Measurements from ENCODE around the gene PAF1.

PAF1 gene

DNA sequence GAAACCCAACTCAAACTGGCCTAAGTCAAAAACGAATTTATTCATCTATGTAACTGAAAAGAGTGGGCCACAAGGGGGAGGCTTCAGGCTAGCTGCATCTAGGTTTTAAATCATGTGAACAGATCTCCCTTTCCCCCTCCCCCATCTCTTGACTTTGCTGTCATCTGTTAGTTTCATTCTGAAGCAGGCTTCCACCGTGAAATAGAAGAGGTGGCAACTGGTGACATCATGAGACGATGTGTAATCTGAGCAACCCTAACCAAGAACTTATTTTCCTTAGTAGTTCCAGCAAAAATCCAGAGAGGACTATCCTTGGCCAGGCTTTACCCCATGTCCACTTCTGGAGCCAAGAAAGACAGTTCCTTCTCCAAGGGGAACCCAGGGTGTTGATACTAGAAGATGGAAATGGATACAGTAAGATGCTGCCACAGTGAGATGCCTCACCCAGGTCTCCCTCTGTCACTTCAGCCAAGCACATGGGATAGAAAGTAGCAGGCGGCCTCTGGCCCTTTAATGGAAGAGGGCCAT is 39.3 kb downstream of the PAF1 start:
- TF ChIP-seq POU6F1 (CRISPR knock-in tag; IDR thresholded peaks at IDR 0.05; ENCODE audit: borderline replicate concordance, low read depth) (no peak), CSDC2 (CRISPR knock-in tag; IDR thresholded peaks at IDR 0.05) (no peak), BACH2 (CRISPR knock-in tag; IDR thresholded peaks at IDR 0.05; ENCODE audit: borderline replicate concordance) (no peak), TCF4 (CRISPR knock-in tag; IDR thresholded peaks at IDR 0.05; ENCODE audit: borderline replicate concordance) (no peak), GLIS3 (CRISPR knock-in tag; IDR thresholded peaks at IDR 0.05) (no peak), RARB (CRISPR knock-in tag; IDR thresholded peaks at IDR 0.05) (no peak), PPARA (CRISPR knock-in tag; IDR thresholded peaks at IDR 0.05; ENCODE audit: borderline replicate concordance) (no peak), ESRRG (CRISPR knock-in tag; IDR thresholded peaks at IDR 0.05) (no peak), ZFP3 (CRISPR knock-in tag; IDR thresholded peaks at IDR 0.05) (no peak), ZFP30 (CRISPR knock-in tag; IDR thresholded peaks at IDR 0.05) (no peak), ARNTL (CRISPR knock-in tag; IDR thresholded peaks at IDR 0.05; ENCODE audit: borderline replicate concordance, low read depth) (no peak), OSR1 (CRISPR knock-in tag; IDR thresholded peaks at IDR 0.05) (no peak)
- TF ChIP-seq, protein P1, sequence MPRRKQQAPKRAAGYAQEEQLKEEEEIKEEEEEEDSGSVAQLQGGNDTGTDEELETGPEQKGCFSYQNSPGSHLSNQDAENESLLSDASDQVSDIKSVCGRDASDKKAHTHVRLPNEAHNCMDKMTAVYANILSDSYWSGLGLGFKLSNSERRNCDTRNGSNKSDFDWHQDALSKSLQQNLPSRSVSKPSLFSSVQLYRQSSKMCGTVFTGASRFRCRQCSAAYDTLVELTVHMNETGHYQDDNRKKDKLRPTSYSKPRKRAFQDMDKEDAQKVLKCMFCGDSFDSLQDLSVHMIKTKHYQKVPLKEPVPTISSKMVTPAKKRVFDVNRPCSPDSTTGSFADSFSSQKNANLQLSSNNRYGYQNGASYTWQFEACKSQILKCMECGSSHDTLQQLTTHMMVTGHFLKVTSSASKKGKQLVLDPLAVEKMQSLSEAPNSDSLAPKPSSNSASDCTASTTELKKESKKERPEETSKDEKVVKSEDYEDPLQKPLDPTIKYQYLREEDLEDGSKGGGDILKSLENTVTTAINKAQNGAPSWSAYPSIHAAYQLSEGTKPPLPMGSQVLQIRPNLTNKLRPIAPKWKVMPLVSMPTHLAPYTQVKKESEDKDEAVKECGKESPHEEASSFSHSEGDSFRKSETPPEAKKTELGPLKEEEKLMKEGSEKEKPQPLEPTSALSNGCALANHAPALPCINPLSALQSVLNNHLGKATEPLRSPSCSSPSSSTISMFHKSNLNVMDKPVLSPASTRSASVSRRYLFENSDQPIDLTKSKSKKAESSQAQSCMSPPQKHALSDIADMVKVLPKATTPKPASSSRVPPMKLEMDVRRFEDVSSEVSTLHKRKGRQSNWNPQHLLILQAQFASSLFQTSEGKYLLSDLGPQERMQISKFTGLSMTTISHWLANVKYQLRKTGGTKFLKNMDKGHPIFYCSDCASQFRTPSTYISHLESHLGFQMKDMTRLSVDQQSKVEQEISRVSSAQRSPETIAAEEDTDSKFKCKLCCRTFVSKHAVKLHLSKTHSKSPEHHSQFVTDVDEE (CRISPR knock-in tag; IDR thresholded peaks at IDR 0.05), result no peak
- TF ChIP-seq, protein P2, sequence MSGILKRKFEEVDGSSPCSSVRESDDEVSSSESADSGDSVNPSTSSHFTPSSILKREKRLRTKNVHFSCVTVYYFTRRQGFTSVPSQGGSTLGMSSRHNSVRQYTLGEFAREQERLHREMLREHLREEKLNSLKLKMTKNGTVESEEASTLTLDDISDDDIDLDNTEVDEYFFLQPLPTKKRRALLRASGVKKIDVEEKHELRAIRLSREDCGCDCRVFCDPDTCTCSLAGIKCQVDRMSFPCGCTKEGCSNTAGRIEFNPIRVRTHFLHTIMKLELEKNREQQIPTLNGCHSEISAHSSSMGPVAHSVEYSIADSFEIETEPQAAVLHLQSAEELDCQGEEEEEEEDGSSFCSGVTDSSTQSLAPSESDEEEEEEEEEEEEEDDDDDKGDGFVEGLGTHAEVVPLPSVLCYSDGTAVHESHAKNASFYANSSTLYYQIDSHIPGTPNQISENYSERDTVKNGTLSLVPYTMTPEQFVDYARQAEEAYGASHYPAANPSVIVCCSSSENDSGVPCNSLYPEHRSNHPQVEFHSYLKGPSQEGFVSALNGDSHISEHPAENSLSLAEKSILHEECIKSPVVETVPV (CRISPR knock-in tag; IDR thresholded peaks at IDR 0.05), result no peak
- TF ChIP-seq, protein P3, sequence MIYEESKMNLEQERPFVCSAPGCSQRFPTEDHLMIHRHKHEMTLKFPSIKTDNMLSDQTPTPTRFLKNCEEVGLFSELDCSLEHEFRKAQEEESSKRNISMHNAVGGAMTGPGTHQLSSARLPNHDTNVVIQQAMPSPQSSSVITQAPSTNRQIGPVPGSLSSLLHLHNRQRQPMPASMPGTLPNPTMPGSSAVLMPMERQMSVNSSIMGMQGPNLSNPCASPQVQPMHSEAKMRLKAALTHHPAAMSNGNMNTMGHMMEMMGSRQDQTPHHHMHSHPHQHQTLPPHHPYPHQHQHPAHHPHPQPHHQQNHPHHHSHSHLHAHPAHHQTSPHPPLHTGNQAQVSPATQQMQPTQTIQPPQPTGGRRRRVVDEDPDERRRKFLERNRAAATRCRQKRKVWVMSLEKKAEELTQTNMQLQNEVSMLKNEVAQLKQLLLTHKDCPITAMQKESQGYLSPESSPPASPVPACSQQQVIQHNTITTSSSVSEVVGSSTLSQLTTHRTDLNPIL (CRISPR knock-in tag; IDR thresholded peaks at IDR 0.05; ENCODE audit: low read depth), result no peak
- ATAC-seq, result no peak

- TF ChIP-seq OSR1 (CRISPR knock-in tag; IDR thresholded peaks at IDR 0.05), result no peak
- TF ChIP-seq ZNF8 (CRISPR knock-in tag; IDR thresholded peaks at IDR 0.05), result no peak
- no peak for TF ChIP-seq BACH2 (CRISPR knock-in tag; IDR thresholded peaks at IDR 0.05; ENCODE audit: borderline replicate concordance)
- TF ChIP-seq, protein P3 (CRISPR knock-in tag; IDR thresholded peaks at IDR 0.05; ENCODE audit: low read depth), result no peak
- TF ChIP-seq ZNF70 (CRISPR knock-in tag; IDR thresholded peaks at IDR 0.05), result no peak
- TF ChIP-seq TCF4 (CRISPR knock-in tag; IDR thresholded peaks at IDR 0.05; ENCODE audit: borderline replicate concordance), result no peak
- no peak for TF ChIP-seq ESRRG (CRISPR knock-in tag; IDR thresholded peaks at IDR 0.05)
- no peak for TF ChIP-seq RARB (CRISPR knock-in tag; IDR thresholded peaks at IDR 0.05)
- TF ChIP-seq, protein P2 (CRISPR knock-in tag; IDR thresholded peaks at IDR 0.05), result no peak
- no peak for TF ChIP-seq ZNF565 (CRISPR knock-in tag; conservative IDR thresholded peaks at IDR 0.05; ENCODE audit: low read depth)
- TF ChIP-seq, protein P4, sequence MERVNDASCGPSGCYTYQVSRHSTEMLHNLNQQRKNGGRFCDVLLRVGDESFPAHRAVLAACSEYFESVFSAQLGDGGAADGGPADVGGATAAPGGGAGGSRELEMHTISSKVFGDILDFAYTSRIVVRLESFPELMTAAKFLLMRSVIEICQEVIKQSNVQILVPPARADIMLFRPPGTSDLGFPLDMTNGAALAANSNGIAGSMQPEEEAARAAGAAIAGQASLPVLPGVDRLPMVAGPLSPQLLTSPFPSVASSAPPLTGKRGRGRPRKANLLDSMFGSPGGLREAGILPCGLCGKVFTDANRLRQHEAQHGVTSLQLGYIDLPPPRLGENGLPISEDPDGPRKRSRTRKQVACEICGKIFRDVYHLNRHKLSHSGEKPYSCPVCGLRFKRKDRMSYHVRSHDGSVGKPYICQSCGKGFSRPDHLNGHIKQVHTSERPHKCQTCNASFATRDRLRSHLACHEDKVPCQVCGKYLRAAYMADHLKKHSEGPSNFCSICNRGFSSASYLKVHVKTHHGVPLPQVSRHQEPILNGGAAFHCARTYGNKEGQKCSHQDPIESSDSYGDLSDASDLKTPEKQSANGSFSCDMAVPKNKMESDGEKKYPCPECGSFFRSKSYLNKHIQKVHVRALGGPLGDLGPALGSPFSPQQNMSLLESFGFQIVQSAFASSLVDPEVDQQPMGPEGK (CRISPR knock-in tag; IDR thresholded peaks at IDR 0.05; ENCODE audit: borderline replicate concordance), result no peak
- no peak for ATAC-seq
These were observed 40.8 kb downstream of the PAF1 start for GRCh38 chr19:39350156-39350555.
